Liver (tissue), 3 donors: ENCODE data around the gene CSNK2A3.

Source experiments
- ATF3 ChIP-seq: IDR thresholded peaks from 2 replicates; pipeline ENCODE4 v1.6.1; 2016; ENCODE audit warnings: antibody characterized with exemption
- CTCF ChIP-seq: fragments of 150-350 bp; IDR thresholded peaks from 2 replicates; pipeline ENCODE4 v1.5.1; 2017; ENCODE audit warnings: improper control_type of control experiment, low read depth, low read length; ENCODE audit not compliant: missing input control
- JUND ChIP-seq, 2 donors: IDR thresholded peaks; 2 replicates each; pipeline ENCODE4 v1.6.1; 2016; ENCODE audit warnings: antibody characterized with exemption in 2 of 2
- NR2F2 ChIP-seq: IDR thresholded peaks from 2 replicates; pipeline ENCODE4 v1.6.1; 2016; ENCODE audit warnings: antibody characterized with exemption
- donor health status: healthy.
- donor health status: healthy.

- TF ChIP-seq JUND (IDR thresholded peaks at IDR 0.05) (no peak), CTCF (no peak), ATF3 (no peak), NR2F2 (no peak)
Observed at GRCh38 chr11:11390068-11390771, 37.2 kb upstream of the CSNK2A3 start.
